ENCODE data around the gene MMP28.
A peak's percentile ranks its signal among the peaks of the same experiment; 100 is the strongest.

MMP28 gene

DNA sequence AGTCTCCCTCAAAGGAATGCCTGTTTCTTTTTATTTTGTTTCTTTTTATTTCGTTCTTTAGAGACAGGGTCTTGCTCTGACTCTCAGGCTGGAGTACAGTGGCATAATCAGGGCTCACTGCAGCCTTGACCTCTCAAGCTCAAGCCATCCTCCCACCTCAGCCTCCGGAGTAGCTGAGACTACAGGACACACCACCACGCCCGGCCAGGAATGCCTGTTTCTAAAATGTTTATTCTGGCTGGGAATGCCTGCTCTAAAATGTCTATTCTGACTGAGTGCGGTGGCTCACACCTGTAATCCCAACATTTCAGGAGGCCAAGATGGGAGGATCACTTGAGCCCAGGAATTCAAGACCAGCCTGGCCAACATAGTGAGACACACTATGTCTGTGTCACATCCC, 2.5 kb upstream of the MMP28 start:
- no peak for DNase-seq (ENCODE audit: low spot score)

DNA sequence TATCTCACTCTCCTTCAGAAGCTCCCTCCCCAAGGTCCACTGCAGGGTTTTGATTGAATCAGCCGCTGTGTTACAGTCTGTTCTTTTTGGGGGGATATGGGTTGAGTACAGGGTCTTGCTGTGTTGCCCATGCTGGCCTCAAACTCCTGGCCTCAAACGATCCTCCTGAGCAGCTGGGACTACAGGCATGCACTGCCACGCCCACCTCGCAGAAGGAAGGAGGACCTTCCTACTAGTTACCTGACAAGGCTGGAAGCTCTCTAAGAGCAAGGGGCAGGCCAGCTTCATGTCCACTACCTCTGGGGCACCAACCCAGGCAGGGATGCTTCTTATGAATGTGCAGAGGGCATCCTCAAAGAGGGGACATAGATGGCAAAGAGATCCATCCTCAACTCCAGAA, 1.9 kb upstream of the MMP28 start:
- no peak for DNase-seq (ENCODE audit: low spot score)

DNA sequence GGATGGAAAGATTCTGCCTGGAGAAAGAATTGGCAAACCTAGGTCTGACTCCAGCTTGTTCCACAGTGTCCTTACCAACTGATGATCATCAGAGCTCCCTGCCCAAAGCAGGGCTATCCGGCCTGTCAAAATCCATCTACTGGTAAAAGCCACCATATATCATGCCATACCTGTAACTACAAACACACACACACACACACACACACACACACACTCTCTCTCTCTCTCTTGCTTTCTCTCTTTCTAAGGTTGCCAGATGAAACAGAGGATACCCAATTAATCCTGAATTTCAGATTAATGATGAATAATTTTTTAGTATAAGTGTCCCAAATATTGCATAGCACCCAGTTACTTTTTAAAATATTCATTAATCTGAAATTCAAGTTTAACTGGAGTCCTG, 1.5 kb upstream of the MMP28 start:
- no peak for DNase-seq (ENCODE audit: low spot score)

DNA sequence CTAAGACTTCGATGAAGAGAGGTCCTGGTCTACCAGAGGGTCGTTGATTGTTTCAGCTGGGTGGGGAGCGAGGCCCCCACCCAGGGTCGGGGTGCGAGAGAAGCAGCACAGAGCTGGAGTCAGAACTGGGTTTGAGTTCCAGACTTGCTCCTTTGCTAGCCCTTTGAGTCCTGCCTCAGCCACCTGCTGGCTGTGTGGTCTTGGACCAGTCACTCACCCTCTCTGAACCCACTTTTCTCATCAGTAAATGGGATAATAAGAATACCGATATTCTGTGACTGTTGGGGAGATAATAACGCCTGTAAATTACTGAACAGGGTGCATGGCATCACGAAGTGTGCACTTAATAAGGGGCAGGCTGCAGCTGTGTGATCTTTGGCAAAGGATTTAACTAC, 427 bp upstream of the MMP28 start:
- no peak for DNase-seq (ENCODE audit: low spot score)

DNA sequence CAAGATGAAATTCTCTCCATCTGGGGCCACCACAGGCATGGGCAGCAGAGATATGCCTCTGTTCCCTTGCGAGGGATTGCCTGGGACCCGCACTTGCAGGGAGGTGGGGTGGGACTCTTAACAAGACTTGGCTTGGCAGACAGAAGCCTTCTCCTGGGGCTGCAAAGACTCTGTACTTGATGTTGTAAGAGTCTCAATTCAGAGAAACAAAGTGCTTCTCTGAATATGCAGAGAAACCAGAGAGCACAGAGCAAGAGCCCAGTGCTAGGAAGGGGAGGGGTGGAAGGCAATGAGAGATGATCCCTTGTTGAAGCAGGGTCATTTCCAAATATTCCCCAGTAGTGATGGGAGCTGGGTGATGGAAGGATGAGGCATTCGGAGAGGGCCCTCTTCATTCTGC, 2.2 kb downstream of the MMP28 start:
- DNase-seq (ENCODE audit: low spot score): no peak

DNA sequence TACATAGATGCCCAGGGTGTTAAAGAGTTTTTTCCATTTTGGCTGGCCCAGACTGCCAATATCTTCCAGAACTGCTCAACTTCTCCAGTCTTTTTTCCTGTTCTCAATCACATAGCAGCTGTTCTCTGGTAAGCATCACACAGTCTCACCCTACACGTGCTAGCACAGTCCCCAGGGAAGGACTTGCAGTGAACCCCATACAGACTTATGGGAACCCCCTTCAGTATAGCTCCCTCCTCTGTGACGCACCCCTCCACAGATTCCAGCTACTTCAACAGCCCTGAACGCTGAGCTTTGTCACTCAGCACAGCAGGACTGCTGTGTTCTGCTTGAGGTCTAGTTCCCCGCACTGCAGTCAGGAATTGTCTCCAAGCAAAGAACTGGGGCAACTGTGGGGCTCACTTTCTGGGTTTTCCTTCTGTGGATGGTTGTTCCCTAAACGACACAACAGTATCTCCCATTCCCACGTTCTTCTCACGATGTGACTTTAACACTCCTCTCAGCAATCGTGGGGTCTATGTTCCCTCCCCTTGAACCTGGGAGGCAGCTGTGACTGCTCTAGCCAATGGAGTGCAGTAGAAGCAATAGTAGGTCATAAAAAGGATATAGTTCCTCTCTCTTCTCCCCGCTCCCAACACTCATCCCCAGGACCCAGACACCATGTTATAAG, 3.6 kb downstream of the MMP28 start:
- no peak for DNase-seq (ENCODE audit: low spot score)

DNA sequence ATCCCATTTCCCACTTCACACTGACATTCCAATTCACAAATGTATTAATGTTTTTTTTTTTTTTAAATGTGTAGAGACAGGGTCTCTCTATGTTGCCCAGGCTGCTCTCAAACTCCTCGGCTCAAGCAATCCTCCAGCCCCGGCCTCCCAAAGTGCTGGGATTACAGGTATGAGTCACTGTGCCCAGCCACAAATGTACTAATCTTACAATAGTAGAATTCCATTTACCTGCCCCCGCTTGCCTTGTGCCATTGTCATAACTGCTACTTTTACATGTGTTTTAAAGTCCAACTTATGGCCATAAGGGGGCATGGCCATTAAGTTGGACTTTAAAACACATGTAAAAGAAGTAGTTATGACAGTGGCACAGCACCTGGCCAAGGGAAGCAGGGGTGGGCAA, 4.6 kb downstream of the MMP28 start:
- DNase-seq (ENCODE audit: low spot score): no peak

DNA sequence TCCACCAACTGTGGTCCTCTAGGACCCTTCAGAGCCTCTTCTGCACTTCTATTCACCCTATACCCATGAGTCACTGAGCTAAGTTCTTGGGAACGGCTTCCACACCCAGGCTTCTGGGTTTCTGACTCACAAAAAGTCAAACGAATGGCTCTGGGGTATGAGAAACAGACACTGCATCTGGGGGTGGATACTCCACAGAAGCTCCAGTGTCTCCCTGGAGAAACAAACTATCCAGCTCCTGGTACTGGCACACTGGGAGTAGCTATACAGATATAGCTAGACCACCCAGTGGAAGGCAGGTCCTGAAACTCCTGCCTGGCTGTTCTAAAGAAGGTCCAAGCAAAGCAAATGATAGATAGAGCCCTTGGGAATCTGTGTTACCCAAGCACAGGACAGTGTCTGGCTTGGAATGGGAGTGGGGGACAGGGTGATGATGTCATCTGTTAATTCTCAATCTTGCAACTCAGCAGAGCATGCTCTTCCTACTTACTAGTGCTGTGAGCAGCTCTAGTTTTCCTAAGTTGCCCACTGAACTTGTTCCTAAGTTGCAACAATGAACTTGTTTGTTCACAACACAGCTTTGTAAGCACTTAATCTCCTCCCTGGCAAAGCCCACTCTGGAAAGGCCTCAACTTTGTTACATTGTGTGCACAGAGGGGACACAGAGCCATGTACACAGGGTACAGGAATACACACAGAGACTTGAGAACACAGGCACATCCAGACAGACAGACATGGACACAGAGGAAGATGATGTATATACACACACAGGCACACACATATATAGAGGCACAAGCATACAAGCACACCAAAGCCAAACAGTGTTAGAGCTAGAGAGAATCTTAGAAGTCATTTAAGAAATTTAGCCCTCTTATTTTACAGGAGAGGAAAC, 6.7 kb downstream of the MMP28 start:
- no peak for DNase-seq (ENCODE audit: low spot score)

DNA sequence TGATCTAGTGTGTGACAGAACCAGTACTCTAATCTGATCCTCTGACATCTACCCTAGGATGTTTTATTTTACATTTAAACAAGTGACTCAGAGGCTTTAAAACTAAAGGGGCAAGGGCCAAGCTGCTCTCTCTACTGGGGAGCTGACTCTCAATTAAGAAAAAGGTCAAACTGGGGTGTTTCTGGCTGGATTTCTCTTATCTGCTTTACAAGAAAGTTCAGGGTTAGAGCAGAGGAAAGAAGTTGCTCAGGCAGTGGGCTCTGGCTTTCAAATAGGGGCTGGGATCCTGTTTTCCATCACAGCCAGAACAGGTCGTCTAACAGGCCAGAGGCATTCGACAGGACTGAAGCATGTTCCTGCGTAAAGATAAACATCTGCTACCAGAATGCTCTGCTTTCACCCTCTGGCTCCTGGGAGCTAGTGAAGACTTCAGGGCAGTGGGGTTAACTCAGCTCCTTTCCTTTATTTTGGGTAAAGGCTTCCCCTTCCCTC, 8.5 kb downstream of the MMP28 start:
- no peak for DNase-seq (ENCODE audit: low spot score)

DNA sequence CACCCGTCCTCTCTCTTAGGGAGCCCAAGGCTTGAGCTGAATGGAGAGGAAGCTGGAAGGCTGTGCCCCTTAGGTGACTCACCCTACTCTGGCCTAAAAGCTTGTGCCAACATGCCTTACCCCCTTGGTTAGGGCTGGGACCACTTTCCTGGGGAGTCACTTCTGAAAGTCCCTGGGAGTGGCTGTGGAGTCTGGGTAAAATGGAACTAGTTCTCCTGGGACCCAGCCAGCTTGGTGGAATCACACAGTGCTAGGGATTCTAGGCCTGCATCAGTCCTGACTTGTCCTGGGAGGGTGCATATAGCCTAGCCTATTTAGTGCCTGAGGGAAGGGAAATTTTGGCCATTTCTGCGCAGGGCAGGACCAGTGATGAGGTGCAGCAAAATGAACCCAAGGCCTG, 10.5 kb downstream of the MMP28 start:
- DNase-seq (ENCODE audit: low spot score): no peak

DNA sequence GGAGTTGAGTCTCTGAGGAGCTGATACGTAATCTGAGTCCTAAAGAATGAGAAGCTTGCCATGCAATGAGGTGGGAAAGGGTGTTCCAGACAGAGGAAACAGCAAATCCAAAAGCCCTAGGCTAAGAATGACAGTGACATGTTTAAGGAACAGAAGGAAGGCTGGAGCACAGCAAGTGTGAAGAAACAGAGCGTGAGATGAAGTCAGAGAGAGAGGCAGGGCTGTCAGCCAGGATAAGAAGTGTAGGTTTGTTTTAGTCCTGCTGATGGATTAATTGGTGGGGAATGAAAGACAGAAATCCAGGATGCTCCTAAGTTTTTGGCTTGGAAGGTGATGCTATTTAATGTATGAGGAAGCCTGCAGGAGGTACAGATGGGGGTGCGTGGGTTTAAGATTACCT, 14.5 kb downstream of the MMP28 start:
- DNase-seq (ENCODE audit: low spot score): no peak

DNA sequence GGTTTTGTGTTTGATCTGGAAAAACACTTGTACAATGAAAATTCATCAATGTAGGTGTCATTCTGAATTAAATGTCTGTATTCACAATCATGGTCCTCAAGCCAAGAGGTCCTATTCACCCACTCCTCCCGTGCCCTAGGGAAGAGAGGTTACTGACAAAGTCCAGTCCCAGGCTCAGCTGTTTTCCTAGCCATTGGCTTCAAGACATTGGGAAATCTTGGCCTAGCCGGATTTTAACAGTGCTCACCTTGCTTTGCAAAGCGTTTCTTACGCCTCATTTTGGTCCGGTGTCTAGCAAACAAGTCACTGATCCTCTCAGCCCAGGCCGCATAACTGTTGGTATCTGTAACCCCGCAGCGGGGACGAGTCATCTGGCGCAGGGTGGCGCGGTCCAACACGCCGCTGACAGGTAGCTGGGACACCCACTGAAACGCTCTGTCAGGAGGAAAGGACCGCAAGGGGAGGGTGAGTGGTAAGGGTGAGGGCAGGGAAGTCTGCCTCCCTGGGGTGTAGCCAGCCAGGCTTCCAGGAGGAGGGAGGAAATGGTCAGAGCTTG, 16.7 kb downstream of the MMP28 start:
- DNase-seq (ENCODE audit: low spot score): no peak

DNA sequence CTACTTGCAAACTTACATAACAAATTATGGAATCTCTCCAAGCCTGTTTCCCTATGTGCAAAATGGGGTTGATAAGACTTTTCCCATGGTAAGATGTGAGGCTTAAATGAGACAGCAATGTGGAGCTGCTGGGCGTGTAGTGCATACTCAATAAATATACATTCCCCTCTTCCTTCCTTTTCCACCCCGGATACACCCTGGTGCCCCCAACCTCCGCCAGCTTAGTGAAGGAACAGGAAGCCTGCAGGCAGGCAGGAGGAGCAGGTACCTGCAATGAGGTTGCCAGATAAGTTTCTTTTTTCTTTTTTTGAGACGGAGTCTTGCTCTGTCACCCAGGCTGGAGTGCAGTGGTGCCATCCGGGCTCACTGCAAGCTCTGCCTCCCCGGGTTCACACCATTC, 19.9 kb downstream of the MMP28 start:
- no peak for DNase-seq (ENCODE audit: low spot score)

DNA sequence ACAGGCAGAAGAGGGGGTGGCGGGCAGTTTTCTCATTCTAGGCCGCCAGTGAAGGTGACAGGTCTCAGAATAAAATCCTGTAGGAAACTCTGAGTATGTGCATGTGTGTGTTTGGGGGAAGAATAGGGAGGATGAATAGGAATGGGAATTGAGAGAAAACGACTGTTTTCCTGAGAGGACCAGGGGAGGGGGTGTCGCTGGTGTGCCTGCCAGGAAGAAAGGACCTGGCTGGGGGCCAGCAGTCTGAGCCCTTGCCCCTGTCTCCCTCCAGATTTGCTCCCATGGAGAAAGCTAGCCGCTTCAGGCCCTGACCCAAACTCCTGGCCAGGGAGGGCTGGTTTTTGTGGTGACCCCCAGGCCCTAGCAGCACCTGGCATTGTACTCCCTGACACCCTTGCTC, 20.4 kb downstream of the MMP28 start:
- DNase-seq (ENCODE audit: low spot score): no peak

DNA sequence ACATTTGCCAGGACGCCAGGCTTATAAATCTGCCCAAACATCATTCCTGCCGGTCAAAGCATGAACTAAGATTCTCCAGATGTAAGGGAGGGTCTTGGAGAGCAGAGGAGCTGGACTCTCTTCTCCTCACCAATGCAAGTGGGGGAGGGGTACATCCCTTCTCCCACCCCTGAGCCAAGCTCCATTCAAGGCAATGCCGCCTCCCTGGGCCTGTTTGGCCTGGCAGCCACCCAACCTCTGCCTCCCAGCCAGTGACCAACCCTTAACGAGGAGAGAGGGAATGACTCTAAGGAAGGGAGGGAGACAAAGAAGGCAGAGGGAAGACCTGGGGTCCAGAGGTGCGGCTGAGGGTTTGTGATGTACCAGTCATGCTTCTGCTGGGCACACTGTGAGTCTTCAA, 20.9 kb downstream of the MMP28 start:
- no peak for DNase-seq (ENCODE audit: low spot score)

DNA sequence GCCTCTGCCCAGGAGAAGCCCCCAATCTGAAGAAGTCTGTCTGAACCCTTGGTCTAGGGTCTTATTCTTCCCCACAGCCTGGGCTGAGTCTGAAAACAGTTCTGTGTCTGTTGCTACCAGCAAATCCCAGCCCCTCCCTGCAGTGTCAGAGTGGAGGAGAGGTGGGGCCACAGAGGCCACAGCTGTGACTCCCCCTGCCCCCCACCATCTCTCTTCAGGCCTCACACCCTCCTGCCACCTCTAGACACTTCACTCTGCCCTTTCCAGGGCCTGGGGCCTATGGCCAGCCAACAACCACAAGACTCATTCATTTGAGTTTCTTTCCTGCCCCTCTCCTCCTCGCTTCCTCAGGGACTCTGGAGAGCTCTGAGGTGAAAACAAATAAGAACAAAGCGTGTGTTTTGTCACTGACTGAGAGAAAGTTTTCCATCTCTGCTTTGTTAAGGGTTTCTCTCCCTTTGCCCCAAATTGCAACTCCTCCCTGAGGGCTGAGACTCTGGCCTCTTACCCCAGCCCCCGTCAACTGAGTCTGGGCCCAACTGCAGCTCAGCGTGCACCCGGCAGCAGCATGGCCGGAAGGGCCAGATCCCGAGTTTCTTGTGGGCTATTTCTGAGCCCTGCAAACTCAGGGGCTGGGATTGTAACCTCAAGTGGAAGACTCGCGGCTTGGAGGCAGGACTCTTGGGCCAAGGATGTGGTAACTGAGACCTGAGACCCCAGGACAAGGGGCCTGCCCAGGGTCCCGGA, 21.6 kb downstream of the MMP28 start:
- DNase-seq (ENCODE audit: low spot score): no peak

DNA sequence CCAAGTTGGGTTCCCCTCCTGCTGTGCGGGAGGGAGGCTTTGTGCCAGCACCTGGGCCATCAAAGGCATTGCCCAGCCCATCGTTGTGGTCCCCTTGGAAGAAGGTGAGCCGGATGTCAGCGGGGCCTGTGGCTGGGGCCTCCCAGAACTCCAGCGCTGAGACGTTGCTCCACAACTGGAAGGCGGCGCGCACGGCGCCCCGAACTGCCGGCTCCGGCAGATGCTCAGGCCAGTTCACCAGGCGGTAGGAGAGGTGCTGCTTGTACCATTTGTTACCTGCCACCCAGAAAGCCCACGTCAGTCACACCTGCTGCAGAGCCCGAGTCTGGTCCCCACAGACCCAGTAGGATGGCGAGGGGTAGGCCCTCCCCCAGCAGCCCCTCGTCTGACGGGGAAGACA, 22.3 kb downstream of the MMP28 start:
- DNase-seq (ENCODE audit: low spot score): no peak

DNA sequence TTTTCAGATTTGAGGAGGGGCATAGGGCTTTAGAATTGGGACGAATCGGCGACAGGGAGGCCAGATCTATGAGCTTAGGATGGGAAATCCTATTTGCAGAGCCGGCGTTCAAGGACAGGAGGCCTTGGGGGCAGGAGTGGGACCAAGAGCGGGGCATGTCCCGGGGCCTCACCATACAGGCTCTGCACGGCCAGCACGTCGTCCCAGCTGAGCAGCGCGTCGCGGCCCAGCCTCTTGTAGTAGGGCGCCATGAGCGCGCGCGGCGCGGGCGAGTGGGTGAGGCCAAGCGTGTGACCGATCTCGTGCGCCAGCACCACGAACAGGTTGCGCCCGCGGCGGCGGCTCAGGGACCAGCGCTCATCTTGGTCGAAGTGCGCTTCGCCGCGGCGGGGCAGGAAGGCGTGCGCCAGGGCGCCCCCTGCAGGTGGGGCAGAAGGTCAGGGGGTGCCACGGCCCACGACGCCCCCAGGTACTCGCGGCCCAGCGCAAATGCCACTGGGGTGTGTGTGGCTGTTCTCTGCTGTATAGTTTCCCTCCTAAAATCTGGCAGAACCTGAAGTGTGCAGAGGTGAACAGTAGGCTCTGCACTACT, 25.4 kb downstream of the MMP28 start:
- DNase-seq (ENCODE audit: low spot score): no peak

DNA sequence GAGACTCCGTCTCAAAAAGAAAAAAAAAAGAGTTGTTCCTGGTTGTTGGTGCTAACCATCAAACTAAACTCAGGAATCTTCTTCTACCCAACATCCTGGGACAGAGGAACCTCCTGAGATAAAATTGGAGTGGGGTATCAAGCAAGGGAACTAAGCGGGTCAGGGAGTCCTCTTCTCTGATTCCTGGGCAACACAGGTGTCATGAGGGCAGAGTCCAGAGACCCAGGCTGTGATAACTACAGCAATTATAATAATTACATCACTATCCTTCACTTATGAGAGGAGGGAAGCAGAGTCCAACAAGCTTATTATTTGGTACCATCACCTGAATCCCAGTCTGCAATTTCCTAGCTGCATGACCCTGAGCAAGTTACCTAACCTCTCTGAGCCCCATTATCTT, 26.6 kb downstream of the MMP28 start:
- no peak for DNase-seq (ENCODE audit: low spot score)

DNA sequence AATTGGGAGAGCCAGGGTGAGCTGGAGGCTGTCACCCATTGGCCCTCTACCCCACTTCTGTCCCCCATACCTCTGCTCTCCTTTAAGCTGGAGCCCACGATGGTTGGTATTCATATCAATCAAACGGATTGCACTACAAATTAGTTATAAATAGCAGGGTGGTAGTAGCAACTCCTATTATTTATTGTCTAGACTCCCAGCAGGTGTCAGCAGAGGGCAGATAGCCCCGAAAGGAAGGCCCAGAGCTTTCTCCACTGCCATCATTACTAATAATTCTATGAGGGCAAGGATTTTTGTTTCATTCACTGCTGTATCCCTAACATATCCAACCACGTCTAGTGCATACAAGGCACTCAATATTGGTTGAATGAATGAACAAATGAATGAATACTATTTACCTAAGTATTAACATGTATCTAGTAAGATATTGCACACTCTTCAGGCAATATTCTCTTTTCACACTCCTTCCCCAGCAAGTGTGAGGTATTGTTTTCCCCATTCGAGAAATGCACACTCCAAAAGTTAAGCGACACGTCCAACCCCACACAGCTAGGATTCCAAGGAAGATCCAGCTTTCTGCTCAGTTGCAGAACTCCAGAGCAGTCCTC, 28.4 kb downstream of the MMP28 start:
- peak; percentile 51 for DNase-seq (ENCODE audit: low spot score)

DNA sequence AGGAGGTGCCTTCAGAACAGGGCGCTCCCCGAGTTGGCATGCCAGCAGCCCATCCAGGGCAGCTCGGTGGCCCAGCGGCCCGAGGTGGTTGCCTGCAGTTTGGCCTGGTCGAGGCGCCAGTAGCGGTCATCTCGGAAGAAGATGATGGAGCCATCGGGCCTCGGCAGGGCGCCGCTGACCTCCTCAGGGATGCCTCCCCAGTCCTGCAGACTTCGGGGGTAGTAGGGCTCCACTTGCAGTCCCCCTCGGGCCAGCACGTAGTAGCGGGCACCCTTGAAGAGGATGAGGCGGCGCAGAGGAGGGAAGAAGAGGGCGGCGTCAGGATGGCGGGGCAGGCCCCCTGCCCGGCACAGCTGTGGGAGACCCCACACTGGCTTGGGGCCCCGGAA, 29.0 kb downstream of the MMP28 start:
- no peak for DNase-seq (ENCODE audit: low spot score)
